ENCODE measurements around the gene LIN9.

- no peak for TF ChIP-seq YY1 (IDR thresholded peaks at IDR 0.05; ENCODE audit: low read depth)
- TF ChIP-seq EP300 (IDR thresholded peaks at IDR 0.05; ENCODE audit: borderline replicate concordance), result no peak
- TF ChIP-seq NFIC (IDR thresholded peaks at IDR 0.05), result no peak
These were observed 31.1 kb downstream of the LIN9 start for GRCh38 chr1:226277897-226278296.
